HepG2 (cell line): ENCODE measurements around the gene RPA1. TPM values are rescaled to one million over a fixed set of nuclear protein-coding genes. Genes with fewer than 3 reads are reported as not detected.

ENCODE experiments used
- CBX2 ChIP-seq, 2 experiments: fragments of 200-600 bp in 1 of 2; sonication (generic); formaldehyde crosslinking in 1 of 2; IDR thresholded peaks; 2 replicates each; pipeline versions ENCODE4 v1.7.0 to v1.8.1; 2018 to 2022; ENCODE audit warnings: low read depth in 2 of 2, low read length in 1 of 2, mild to moderate bottlenecking in 1 of 2, missing genetic modification reagents in 1 of 2
- DNMT1 ChIP-seq: sonication (generic); formaldehyde crosslinking; IDR thresholded peaks from 2 replicates; pipeline ENCODE4 v1.5.1; 2020; ENCODE audit warnings: mild to moderate bottlenecking, missing genetic modification reagents
- HMG20A ChIP-seq: IDR thresholded peaks from 2 replicates; pipeline ENCODE4 v1.6.1; 2016; ENCODE audit warnings: borderline replicate concordance
- MAZ ChIP-seq, 2 experiments: sonication (generic) in 1 of 2; formaldehyde crosslinking in 1 of 2; IDR thresholded peaks; 2 replicates each; pipeline versions ENCODE4 v1.5.0 to v1.6.1; 2012 to 2020; ENCODE audit warnings: low read depth in 2 of 2, mild to moderate bottlenecking in 2 of 2, borderline replicate concordance in 1 of 2, improper control_type of control experiment in 1 of 2, low read length in 1 of 2, missing genetic modification reagents in 1 of 2, moderate library complexity in 1 of 2
- POLR2A ChIP-seq, 2 experiments: IDR thresholded peaks; 2 replicates each; pipeline ENCODE4 v1.6.1; 2011; ENCODE audit warnings: low read depth in 2 of 2, low read length in 2 of 2, mild to moderate bottlenecking in 1 of 2, moderate library complexity in 1 of 2; ENCODE audit not compliant: insufficient read depth in 1 of 2
- SIN3B ChIP-seq: fragments of 150-350 bp; IDR thresholded peaks from 2 replicates; pipeline ENCODE4 v1.6.1; 2014; ENCODE audit warnings: low read length
- SMC3 ChIP-seq: IDR thresholded peaks from 2 replicates; pipeline ENCODE4 v1.6.1; 2011; ENCODE audit warnings: low read length, improper control_type of control experiment
- TP53 ChIP-seq: sonication (generic); formaldehyde crosslinking; conservative IDR thresholded peaks from 2 replicates; pipeline ENCODE4 v1.4.0; 2020; ENCODE audit warnings: missing genetic modification reagents
- YY1 ChIP-seq: IDR thresholded peaks from 2 replicates; pipeline ENCODE4 v1.6.1; 2011; ENCODE audit warnings: low read length, low read depth, moderate library complexity, mild to moderate bottlenecking; ENCODE audit not compliant: insufficient read depth, insufficient replicate concordance
- ZEB1 ChIP-seq: IDR thresholded peaks from 2 replicates; pipeline ENCODE4 v1.6.1; 2012; ENCODE audit warnings: mild to moderate bottlenecking, low read depth, inconsistent platforms; ENCODE audit not compliant: insufficient replicate concordance
- ZFP1 ChIP-seq: IDR thresholded peaks from 2 replicates; pipeline ENCODE4 v1.6.1; 2016
- polyA plus RNA-seq, 8 experiments: library from polyadenylated mRNA; depleted of rRNA in 3 of 8; stranded (reverse) in 7 of 8; unstranded in 1 of 8; fragments of >200 nt; fragmentation: Illumina TruSeq in 4 of 8; extraction: Trizol in 4 of 8; gene quantifications; 2 replicates each; pipeline versions ENCODE4 v1.2.1 to v1.2.3, GENCODE V29; 2011 to 2016; ENCODE audit warnings: low read depth in 4 of 8, missing spikeins in 1 of 8, mixed read lengths in 1 of 8; ENCODE audit not compliant: insufficient read depth in 1 of 8
- total RNA-seq, 5 experiments: library from RNA; depleted of rRNA; stranded (reverse); fragments of >200 nt; fragmentation: Illumina TruSeq; extraction: Trizol; gene quantifications; 2 replicates each; pipeline ENCODE4 v1.2.3, GENCODE V29; 2016; ENCODE audit warnings: low read depth in 1 of 5
- TF ChIP-seq, protein P1 (sequence below), 2 experiments: sonication (generic) in 1 of 2; formaldehyde crosslinking in 1 of 2; IDR thresholded peaks; 2 replicates each; pipeline versions ENCODE4 v1.5.1 to v1.6.1; 2011 to 2020; ENCODE audit warnings: borderline replicate concordance in 1 of 2, low read depth in 1 of 2, low read length in 1 of 2, mild to moderate bottlenecking in 1 of 2, missing genetic modification reagents in 1 of 2, moderate library complexity in 1 of 2
- TF ChIP-seq, protein P2 (sequence below): IDR thresholded peaks from 2 replicates; pipeline ENCODE4 v1.6.1; 2016; ENCODE audit warnings: low read depth, borderline replicate concordance
- TF ChIP-seq, protein P3 (sequence below): sonication (generic); formaldehyde crosslinking; IDR thresholded peaks from 2 replicates; pipeline ENCODE4 v1.5.0; 2020; ENCODE audit warnings: missing genetic modification reagents
- TF ChIP-seq, protein P4 (sequence below), 2 experiments: fragments of 450-650 bp in 1 of 2; sonication (generic) in 1 of 2; formaldehyde crosslinking in 1 of 2; IDR thresholded peaks; 2 replicates each; pipeline versions ENCODE4 v1.6.1 to v1.8.0; 2016 to 2022; ENCODE audit warnings: antibody characterized with exemption in 1 of 2, mild to moderate bottlenecking in 1 of 2, missing genetic modification reagents in 1 of 2

Gene RPA1
- total and polyA plus RNA-seq, 2 of the 13 experiments (the other 11 are each of a cell fraction or from before 2014, with no cell fraction given), result 13.9 to 37.6 TPM

DNA sequence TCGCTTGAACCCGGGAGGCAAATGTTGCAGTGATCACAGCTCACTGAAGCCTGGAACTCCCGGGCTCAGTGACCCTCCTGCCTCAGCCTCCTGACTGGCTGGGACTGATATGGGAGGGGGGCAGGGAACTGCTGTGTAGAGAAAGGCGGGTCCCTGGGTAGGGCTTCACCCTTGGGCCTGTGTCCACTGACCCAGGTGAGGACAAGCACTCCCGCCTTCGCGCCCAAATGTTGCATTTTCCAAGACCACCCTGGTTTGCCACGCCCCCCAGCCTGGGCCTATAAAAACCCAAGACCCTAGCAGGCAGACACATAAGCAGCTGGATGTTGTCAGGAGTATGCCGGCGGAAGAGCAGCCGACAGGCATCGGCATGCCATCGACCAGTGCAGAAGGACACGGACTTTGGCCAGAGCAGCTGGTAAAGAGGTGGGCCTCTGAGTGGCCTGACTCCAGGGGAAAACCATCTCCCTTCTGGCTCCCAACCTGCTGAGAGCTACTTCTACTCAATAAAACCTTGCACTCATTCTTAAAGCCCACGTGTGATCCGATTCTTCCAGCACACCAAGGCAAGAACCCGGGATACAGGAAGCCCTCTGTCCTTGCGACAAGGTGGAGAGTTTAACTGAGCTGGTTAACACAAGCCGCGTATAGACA, 19.2 kb upstream of the RPA1 start (continued):
- no peak for TF ChIP-seq ZEB1
- TF ChIP-seq, protein P1, sequence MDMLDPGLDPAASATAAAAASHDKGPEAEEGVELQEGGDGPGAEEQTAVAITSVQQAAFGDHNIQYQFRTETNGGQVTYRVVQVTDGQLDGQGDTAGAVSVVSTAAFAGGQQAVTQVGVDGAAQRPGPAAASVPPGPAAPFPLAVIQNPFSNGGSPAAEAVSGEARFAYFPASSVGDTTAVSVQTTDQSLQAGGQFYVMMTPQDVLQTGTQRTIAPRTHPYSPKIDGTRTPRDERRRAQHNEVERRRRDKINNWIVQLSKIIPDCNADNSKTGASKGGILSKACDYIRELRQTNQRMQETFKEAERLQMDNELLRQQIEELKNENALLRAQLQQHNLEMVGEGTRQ (IDR thresholded peaks at IDR 0.05; ENCODE audit: low read depth, low read length), result no peak
- TF ChIP-seq, protein P1 (CRISPR knock-in tag; IDR thresholded peaks at IDR 0.05; ENCODE audit: borderline replicate concordance), result no peak; the same call in 1 of the 2 replicates
- peak; percentile 80 to 89 for TF ChIP-seq POLR2A (IDR thresholded peaks at IDR 0.05; ENCODE audit: insufficient read depth in 1 of 2, low read depth in 2 of 2, low read length in 2 of 2)
- TF ChIP-seq HMG20A, result peak; percentile 29; the same call in 1 of the 2 replicates
- TF ChIP-seq SMC3, result no peak; the same call in 1 of the 2 replicates
- TF ChIP-seq, protein P2, sequence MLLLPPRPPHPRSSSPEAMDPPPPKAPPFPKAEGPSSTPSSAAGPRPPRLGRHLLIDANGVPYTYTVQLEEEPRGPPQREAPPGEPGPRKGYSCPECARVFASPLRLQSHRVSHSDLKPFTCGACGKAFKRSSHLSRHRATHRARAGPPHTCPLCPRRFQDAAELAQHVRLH, result peak; percentile 67; the same call in 1 of the 2 replicates
- TF ChIP-seq CBX2 (IDR thresholded peaks at IDR 0.05; ENCODE audit: low read depth, low read length), result no peak
- no peak for TF ChIP-seq CBX2 (CRISPR knock-in tag; IDR thresholded peaks at IDR 0.05; ENCODE audit: low read depth)
- TF ChIP-seq TP53 (CRISPR knock-in tag), result 0 out of 2 replicates have a peak, but pooled peaks have one; percentile 54
- TF ChIP-seq DNMT1, result no peak; the same call in 1 of the 2 replicates
- no peak for TF ChIP-seq SIN3B
- TF ChIP-seq, protein P3, sequence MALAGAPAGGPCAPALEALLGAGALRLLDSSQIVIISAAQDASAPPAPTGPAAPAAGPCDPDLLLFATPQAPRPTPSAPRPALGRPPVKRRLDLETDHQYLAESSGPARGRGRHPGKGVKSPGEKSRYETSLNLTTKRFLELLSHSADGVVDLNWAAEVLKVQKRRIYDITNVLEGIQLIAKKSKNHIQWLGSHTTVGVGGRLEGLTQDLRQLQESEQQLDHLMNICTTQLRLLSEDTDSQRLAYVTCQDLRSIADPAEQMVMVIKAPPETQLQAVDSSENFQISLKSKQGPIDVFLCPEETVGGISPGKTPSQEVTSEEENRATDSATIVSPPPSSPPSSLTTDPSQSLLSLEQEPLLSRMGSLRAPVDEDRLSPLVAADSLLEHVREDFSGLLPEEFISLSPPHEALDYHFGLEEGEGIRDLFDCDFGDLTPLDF (CRISPR knock-in tag), result 0 out of 2 replicates have a peak, but pooled peaks have one; percentile 30
- TF ChIP-seq YY1, result no peak
- TF ChIP-seq MAZ (IDR thresholded peaks at IDR 0.05; ENCODE audit: borderline replicate concordance, low read depth, low read length), result no peak
- TF ChIP-seq MAZ (CRISPR knock-in tag; IDR thresholded peaks at IDR 0.05; ENCODE audit: low read depth), result peak; percentile 77
- TF ChIP-seq, protein P4, sequence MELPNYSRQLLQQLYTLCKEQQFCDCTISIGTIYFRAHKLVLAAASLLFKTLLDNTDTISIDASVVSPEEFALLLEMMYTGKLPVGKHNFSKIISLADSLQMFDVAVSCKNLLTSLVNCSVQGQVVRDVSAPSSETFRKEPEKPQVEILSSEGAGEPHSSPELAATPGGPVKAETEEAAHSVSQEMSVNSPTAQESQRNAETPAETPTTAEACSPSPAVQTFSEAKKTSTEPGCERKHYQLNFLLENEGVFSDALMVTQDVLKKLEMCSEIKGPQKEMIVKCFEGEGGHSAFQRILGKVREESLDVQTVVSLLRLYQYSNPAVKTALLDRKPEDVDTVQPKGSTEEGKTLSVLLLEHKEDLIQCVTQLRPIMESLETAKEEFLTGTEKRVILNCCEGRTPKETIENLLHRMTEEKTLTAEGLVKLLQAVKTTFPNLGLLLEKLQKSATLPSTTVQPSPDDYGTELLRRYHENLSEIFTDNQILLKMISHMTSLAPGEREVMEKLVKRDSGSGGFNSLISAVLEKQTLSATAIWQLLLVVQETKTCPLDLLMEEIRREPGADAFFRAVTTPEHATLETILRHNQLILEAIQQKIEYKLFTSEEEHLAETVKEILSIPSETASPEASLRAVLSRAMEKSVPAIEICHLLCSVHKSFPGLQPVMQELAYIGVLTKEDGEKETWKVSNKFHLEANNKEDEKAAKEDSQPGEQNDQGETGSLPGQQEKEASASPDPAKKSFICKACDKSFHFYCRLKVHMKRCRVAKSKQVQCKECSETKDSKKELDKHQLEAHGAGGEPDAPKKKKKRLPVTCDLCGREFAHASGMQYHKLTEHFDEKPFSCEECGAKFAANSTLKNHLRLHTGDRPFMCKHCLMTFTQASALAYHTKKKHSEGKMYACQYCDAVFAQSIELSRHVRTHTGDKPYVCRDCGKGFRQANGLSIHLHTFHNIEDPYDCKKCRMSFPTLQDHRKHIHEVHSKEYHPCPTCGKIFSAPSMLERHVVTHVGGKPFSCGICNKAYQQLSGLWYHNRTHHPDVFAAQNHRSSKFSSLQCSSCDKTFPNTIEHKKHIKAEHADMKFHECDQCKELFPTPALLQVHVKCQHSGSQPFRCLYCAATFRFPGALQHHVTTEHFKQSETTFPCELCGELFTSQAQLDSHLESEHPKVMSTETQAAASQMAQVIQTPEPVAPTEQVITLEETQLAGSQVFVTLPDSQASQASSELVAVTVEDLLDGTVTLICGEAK (IDR thresholded peaks at IDR 0.05), result no peak
- TF ChIP-seq, protein P4 (CRISPR knock-in tag; IDR thresholded peaks at IDR 0.05), result no peak; the same call in 1 of the 2 replicates
- no peak for TF ChIP-seq ZFP1 (CRISPR knock-in tag)
